Activated T-cell treated with anti-CD3 and anti-CD28 coated beads for 48 hours (primary cell): ENCODE data around the gene SCN3A.

ENCODE experiments used
- DNase-seq: peaks from one replicate; pipeline ENCODE4 v3.0.0-alpha.2; 2020; ENCODE audit warnings: low read depth

SCN3A gene

DNA sequence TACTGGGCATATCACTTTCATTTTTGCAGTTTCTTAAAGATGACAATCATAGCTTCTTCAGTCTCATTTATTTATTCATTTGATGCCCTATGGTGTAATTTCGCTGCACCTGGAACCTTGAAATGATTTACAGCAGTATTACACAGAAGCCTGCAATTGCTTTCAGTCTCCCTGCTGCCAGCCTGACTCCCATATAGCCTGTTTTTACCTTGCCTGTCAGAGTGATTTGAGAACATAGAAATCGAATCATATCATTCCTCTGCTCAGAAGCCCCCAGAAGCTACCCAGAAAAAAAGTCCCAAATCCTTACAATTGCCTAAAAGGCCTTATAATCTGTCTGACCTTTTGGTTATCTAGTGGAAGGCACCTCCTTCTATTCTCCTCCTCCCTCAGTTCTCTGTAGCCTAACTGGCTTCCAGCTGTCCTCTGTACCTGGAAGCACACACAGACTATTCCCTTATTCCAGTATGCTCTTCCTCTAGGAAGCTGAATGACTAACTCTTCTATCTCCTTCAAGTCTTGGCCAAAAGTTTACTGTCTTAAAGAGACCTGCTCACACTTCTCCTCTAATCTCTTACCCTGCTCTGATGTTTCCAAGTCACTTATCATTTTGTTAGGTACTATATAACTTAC, 12.6 kb downstream of the SCN3A start:
- DNase-seq = no peak

DNA sequence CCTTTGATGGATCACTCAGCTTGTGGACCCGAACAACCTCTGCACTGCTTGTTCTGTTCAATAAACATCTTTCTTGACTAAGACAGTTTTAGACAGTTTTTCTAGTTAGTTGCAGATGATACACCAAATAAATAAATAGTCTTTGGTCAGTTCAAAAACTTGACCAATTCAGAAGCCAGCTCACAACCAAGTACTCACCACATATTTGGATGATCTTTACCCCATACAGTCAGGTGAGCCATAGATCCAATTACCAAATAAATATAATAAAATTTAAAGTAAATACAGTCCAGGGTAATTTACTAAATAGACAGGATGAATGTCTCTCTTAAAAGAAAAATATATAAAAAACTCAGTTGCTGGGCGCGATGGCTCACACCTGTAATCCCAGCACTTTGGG, 18.2 kb downstream of the SCN3A start:
- no peak for DNase-seq

DNA sequence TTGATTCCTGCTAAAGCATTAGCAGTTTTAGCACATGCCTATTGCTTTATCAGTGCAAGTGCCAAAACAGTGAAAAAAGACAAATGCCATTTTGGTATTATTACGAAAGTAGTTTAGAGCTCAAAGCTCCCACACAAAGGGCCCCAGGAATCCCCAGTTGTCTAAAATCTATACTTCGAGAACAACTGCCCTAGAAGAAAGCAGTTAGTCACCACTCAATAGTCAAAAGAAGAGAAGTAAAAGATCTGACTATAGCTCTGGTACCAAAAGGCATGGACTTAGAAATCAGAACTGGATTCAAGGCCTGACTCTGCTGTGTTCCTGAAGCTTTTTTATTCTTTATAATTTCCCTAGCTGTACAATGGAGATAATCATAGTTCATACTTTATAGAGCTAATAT, 21.8 kb downstream of the SCN3A start:
- DNase-seq = no peak

DNA sequence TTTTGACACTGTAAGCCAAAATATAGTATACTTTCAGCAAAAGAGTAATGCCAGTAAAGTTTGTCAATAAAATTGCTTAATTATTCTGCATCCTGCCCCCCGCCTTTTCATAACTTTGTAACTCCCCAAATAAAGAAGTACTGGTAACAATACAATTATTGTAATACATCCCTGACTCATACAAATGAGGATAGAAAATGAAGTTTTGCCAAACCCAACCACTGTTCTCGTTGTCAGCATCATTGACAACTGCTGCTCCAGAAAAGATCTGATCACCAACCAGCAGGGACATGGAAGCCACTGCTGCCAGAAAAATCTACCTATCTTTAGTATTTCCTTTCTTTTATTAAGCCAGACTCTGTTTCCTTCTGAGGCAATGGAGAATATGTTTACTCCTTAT, 27.1 kb downstream of the SCN3A start:
- no peak for DNase-seq

DNA sequence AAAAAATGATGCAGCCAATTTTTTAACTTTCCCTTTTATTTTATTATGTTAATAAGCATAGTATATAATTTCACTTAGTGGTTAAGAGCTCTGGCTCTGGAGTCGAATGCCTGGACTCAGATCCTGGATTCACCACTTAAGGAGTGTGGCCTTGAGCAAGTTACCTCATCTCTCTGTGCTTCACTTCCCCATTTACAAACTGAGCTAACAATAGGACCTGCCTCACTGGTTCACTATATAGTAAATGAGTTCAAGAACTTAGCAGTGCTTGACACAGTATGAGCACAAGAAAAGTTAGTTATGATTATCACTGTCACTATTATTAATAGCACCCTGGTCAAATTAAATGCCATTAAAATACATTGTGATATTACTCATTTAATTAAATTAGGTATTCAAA, 30.6 kb downstream of the SCN3A start:
- DNase-seq = no peak

DNA sequence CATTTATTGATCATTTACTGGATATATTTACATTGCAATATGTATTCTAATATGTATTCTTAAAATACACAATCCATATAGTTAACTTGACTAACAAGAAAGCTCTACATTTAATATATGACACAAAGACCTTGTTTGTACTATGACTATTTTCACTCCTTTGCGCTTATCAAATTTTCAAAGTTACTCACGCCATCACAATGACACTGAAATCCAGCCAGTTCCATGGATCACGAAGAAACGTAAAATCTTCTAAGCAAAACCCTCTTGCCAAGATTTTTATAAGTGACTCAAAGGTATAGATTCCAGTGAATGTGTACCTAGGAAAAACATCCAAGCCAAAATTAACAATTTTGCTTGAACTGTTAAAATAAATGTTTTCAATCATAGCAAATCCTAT, 39.6 kb downstream of the SCN3A start:
- no peak for DNase-seq

DNA sequence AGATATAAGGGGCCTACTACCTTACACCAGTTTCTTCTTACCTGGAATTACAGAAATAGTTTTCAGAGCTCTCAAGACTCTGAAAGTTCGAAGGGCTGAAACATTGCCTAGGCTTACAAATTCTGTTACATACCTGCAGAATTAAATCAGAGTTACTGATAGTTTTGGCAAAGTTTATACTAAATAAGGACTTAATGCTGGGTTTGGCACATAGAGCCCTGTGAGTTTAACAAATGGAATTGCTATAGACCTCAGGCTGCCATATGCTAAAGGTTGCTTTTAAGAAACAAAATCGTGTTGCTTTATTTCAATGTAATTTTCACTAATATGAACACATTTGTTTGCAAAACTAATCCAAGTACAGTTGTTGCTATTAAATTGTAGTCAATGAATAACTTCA, 40.1 kb downstream of the SCN3A start:
- no peak for DNase-seq

DNA sequence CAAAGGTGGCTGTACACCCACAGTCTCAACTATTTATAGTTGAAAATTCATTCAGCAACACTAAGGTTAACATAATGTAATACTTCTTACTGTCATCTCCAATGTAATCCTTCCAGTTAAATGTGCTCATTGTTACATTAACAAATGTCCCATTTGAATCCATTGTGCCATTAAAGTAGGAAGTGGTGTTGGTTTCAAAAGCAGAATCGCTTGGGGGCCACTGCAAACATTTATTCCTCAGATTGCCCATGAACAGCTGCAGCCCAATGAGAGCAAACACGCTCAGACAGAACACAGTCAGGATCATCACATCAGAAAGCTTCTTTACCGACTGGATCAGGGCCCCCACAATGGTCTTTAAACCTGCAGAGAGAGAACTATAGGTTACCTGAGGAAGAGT, 41.4 kb downstream of the SCN3A start:
- DNase-seq = no peak

DNA sequence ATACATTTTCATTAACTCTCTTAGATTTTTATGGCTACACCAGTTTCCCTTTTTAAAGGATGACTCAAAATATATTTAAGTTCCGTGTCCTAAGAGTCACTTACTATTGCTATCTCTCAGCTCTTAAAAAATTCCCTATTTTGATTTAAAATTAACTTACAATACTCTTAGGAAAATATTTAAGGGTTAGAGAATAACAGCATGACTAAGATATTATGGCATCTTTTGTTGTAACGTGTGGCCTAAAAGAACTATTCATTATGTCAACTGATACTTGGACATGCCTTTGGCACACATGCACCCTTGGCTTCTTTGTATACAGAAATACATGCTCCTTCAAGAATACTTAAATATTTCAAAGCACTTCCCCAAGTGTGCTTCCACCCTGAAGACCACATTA, 42.3 kb downstream of the SCN3A start:
- no peak for DNase-seq

DNA sequence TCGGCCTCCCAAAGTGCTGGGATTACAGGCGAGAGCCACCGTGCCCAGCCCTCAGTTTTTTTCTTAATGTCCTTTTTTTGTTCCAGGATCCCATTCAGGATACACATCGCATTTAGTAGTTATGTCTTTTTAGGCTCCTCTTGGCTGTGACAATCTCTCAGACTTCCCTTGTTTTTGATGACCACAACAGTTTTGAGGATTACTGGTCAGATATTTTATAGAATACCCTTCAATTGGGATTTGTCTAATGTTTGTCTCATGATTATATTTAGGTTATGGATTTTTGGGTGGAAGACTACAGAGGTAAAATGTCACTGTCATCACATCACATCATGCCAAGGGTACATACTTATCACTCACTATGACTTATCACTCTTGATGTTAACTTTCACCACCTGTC, 46.7 kb downstream of the SCN3A start:
- DNase-seq = no peak

DNA sequence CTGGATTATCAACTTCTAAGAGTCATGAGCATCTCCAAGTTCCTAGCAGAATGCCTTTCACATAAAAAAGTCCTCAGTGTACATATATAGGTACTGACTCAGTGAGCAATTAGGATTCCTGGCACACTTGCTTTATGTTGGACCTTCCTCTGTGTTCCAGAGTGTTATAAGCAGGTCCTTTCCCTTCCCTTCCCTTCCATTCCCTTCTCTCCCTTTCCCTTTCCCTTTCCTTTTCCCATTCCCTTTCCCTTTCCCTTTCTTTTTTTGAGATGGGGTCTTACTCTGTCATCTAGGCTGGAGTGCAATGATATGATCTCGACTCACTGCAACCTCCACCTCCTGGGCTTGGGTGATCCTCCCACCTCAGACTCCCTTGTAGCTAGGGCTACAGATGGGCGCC, 48.7 kb downstream of the SCN3A start:
- DNase-seq = no peak

DNA sequence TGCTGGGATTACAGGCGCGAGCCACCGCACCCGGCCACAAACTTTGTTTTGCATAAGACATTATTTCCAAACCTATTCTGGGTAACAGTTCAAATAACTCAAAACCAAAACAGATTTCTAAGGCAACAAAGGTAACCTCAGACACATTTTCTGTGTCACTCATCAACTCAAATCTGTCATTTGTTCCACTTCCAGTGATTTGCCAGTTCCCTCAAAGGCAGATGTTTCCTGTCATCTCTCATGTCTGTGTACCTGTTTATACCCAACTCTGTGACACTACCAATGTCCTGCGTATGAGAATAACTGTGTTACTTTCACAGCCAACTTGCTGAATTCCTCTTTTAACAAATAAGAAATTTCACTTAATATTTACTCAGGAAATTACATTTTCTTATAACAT, 54.4 kb downstream of the SCN3A start:
- DNase-seq = no peak

DNA sequence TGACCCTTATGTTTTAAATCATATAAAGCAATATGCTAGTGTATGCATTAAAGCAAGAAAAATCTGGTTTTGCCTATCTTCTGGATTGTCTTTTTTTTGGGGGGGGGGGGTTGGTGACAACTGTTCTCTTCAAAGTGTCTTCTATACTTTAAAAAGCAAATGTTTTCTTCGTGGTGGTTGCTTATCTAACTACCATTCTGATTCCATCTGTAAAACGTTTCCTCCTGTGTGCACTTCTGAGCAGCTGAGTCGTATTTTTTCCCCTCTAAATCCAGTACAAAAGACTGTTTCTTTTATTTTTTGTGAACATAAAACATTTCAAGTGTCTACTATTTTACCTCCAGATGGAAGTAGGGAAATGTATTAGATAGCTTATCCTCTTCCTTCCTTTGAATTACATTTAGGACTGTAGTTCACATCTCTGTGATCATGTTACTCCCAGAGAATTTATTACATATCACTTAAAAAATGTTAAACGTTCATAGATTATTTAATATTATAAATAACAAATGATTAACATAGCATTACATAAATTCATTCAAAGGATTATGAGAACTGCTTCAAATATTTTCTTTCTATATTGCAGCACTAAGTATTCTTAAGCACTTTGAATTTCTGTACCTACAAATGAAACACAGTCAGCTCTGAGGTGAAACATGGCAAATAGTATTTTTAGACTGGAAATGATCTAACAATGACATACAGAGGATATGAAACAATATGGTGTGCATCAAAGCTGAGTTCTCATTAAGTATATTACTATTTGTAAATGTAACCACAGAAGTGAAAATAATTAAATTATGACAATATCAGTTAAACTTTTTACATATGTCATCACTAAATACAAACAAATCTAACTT, 56.4 kb downstream of the SCN3A start:
- no peak for DNase-seq

DNA sequence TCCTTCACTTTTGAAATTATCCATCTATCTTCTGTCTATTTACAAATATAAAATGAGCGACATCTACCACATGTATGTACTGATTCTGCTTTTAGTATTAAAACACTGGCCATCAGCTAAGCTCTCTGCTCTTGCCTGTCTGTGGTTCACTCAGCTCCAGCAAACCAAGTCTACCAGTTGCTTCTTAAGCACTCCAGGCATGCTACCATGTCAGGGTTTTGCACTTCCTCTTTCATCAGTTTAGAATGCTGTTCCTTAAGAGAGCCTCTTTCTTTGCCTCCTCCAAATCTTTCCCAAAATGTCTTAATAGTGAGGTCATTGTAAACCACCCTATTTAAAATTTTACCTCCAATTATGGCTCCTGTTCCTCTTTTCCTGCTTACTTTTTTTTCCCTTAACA, 59.5 kb downstream of the SCN3A start:
- DNase-seq = no peak

DNA sequence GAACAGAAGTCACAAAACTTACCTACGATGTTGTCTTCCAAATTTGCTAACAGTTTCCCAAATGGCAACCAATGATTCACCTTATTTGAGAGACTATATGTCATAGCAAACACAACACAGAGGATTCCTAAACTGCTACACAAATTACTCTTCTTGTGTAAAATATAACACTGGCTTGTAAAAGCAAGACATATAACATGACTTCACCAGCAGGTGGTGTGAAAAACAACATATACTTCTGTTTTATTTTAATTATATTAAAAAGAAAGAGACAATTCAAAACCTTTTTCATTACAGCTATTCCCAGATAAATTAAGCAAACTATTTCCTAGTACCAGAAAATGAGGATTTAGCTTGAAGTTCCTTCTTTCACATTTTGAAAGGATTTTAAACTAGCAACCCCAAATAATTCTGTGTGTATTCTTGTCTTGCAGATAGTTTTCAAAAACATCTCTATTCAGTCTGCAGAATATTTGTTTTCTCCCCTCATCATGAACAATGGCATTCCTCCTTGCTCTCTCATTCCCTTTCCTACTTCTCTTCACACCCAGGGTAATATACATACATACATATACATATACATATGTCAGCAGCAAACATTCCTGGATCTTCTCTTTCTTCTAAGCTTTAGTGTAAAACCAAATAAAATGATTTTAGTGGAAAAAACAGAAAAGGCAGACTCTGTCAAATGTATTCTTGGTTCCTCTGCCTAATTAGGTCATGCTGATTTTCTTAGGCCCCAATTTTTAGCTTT, 62.1 kb downstream of the SCN3A start:
- DNase-seq = no peak

DNA sequence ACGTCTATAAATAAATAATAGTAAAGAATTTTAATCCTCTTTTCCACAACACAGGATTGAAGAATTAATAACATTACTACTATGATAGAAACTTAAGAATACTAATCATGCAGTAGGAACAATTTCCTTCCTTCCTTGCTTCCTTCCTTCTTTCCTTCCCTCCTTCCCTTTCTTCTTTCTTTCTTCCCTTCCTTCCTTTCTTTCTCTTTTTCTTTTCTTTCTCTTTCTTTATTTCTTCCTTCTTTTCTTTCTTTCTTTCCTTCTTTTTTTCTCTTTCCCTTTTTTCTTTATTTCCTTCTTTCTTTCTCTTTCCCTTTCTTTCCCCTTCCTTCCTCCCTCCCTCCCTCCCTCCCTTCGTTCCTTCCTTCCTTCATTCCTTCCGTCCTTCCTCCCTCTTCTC, 77.6 kb downstream of the SCN3A start:
- no peak for DNase-seq

DNA sequence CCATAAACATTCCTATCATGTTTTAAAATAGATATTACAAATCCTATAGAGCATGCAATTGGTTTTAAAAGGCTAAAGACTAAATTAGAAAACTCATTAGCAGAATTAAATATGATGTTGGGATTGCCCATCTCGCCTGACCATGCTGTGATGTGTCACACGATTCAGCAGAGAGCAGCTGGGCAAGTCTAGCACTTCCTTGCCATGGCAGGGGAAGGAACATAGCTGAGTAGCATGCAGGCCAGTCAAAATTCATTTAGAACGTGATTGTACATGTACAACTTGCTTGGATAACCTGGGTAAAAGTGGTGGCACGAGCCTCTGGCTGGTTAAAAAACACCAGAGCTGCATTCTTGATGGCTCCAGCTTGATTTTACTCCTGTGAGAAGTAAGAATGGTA, 81.3 kb downstream of the SCN3A start:
- no peak for DNase-seq

DNA sequence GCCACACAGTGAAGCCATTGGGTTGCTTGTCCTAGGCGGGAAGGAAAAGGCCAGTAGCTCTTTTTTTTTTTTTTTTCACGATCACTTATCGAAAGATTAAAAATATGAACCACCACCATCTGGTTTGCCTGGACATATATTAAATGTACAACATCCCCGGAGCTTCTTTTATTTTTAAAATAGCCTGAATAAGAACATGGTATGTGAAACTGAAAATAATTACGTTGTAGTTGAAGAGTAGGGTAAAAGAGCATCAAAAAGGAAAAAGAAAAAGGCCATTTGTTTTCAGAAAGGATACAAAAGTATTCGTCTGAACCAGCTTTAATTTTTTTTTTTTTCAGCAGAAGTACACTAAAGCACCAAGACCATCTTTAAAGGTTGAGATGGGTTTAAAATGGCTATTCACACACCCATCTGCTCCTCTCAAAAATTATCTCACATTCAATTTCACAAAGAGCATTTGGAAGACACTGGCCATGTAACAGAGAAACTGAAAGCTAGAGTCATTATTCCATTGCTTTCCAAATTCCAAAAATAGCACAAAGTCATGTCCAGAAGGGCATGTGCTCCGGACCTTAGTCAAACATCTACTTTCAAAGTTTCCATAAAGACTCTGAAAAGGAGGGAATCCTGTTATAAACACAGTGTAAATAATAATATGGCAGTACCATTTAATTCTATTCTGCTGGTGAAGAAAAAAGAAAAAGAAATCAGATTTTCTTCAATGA, 82.9 kb downstream of the SCN3A start:
- no peak for DNase-seq

DNA sequence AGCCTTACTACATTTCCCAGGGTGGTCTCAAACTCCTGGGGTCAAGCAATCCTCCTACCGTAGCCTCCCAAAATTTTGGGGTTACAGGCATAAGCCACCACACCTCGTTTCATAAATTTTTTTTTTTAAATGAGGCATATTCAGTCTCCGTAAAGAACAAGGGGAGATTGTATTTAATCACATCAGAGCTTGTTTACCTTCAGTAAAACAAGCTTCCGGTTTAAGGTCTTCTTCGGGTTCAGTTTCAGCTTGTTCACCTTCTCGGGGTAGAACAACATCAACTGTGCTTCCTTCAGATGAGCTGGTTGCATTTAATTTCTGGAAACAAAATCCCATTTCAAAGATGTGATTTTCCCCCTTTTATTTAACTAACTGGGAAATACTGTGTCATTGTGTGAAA, 88.6 kb downstream of the SCN3A start:
- no peak for DNase-seq

DNA sequence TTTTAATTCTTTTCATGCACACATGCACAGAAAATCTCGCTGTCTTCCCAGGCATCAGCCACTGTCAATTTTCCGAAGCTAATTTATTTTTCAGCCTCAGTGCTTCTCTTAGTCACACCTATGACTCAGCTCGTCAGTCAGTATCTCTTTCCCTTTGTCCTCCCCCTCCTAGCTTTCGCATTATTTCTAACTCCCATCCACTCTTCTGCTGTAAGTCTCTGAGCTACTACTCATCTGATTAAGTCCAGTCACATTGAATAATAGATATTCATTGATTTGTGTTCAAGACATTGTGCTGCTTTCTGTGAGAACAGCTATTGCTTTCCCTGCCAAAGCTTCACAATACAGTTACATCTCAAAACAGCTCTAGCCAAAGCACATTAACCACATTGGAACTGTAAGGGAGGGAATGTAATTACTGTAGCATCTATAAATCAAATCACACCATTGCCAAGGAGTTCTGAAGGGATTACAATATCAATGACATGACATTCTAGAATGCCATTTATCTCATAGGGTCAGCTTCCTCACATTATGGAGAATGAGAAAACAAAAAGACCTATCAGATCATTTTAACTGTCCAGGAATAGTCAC, 89.4 kb downstream of the SCN3A start:
- no peak for DNase-seq

DNA sequence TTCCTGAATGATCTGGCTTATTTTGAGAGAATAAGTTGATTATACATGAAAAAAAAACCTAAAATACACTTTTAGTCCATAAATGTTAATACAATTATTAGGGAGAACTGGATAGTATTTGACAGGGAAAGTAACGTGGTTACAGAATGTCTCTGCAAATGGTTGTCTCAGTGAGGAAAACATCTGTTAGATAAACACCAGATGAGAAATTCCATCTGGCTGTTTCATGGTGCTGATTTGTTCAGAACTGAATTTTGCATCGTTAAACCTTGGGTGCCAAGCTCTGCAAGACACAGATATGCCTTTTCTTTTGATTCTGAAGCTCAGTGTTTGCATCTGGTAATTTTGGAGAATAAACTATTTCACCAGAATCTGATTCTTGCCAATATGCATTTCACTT, 90.4 kb downstream of the SCN3A start:
- no peak for DNase-seq

DNA sequence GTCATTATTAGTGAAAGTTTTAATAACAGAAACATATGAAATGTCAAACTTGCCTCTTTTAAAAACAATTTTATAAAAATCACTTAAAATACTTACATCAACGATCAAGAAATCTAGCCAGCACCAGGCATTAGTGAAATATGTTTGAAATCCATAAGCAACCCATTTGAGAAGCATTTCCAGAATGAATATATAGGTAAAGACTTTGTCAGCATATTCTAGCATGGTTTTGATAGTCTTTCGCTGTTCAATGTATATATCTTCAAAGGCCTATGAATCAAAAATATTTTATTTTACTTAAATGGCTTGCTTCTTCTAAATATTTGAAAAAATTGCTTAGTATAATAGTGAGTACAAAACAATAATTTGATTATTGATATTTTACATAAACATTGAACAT, 91.1 kb downstream of the SCN3A start:
- DNase-seq = no peak
